ENCODE results near the gene DLX6.

The DLX6 gene

DNA sequence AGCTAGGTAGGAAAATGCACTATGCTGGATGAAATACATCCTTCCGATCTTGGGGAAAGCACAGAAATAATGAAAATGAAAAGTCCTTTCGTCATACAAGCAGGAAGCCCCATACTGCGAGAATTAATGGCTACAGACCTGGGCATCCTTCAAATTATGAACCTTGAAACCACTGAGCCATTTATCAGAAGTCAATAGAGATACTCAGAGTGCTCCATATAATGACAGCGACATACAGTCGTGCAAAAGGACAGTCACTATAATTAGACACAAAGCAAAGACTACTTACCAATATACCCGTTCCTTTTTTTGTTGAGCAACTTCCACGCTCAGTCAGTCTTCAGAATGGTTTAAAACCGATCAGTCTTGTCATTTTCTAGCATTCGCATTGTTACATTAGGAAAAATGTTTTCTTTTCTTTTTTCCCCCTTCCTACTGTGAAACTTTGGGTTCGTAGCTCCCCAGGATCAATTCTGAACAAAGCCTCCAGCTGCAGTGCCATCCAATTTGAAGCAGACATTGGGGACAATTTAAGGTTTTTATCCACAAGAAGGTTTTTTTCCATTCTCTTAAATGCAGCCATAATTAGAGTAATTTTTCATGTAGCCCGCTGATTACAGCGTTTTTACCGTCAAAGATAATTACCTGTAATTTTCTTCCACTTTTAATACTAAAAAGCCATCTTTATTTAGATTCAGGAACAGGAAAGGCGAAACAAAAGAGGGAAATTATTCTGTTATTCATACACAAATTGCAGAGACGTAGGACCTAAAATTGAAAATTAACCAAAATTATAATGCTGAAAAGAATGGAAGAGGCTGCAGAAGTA is 6.4 kb downstream of the DLX6 start:
- no peak for ATAC-seq

GRCh38 chr7:97012365-97013133 is 7.2 kb downstream of the DLX6 start:
- ATAC-seq = no peak

DNA sequence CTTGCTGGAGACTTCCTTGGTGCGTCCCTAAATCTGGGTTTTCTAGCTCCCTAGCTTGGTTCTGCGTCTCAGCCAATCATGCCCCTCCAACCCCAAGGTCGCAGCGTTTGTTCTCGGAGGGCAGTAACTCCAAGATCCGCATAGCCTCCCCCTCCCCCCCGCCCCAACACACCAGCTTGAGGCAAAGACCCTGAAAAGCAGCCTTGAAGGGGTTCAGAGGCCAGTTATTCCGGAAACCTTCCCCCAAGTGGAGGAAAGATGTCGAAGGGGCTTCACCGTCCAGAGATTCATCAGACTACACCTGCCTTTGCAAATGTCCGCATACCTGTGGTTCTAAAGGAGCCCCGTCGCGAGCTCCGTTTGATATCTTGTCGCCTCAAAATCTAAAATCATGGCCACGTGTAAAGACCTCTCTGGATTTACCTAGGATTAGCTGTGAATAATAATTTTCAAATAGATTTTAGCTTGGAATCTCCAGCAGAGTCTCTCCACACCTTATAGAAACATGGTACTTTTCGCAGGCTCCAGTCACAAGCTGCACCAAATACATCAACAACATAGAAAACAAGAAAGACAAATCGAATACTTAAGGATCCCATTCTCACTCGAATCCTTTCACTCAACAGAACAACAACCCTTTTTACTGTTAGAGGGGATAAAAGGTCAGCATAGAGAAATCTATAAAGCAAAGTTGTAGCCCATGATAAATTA is 7.9 kb downstream of the DLX6 start:
- no peak for ATAC-seq

DNA sequence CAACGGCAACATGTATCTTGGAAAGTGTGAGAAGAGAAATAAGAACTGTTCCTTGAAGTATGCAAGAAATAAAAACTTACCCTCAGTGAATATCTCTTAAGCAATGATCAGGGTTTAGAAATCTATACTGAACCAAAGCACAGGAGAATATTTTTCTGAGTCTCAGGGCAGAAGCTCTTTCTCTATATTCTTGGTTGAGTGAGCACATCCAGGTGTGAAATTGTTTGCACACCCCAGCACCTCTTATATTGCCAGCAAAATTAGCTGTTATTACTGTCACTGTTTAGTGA is 8.4 kb downstream of the DLX6 start:
- ATAC-seq = no peak

DNA sequence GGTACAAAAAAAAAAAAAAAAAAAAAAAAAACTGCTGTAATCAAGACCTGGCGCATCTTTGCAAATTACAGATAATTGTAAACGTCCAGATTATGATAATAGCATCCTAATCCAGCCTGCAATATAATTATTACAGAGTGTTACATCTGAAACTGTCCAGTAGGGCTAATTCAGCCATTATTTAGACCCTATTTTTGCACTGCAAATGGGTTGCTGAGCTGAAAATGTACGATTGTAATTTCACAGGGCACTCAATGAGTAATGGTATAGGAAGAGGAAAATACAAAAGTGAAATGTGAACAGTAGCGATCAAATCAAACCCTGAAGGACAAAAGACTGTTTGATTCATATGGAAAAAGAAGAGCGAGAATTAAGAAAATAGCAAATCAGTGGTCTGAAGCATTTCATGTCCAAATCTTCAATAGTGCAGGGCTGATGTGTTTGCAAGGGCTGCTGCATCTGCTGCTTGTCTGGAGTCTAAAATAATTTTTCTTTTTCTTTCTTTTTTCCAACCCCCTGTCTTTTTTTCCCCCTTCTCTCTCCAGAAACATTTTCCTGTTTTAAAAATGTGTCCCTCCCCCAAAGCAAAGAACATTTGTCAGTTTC is 8.9 kb downstream of the DLX6 start:
- ATAC-seq = no peak

DNA sequence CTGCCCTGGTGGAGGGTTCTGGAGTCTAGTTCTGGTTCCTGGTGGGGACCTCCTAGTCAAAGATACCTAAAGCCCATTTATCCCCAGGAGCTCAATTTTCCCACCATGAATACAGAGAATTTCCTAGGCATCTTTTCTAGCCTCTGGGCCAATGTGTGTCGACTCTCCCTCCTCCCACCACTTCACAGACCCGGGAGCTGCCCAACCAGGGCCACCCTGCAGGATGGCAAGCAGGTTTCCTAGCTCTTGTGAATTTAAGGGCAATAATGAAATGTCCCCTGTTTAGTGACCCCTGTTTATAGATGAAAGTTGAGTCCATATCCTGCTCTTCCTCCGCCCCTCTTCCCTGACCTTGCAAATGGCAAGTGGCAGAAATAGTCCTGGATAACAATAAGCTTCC is 9.9 kb downstream of the DLX6 start:
- ATAC-seq = no peak

DNA sequence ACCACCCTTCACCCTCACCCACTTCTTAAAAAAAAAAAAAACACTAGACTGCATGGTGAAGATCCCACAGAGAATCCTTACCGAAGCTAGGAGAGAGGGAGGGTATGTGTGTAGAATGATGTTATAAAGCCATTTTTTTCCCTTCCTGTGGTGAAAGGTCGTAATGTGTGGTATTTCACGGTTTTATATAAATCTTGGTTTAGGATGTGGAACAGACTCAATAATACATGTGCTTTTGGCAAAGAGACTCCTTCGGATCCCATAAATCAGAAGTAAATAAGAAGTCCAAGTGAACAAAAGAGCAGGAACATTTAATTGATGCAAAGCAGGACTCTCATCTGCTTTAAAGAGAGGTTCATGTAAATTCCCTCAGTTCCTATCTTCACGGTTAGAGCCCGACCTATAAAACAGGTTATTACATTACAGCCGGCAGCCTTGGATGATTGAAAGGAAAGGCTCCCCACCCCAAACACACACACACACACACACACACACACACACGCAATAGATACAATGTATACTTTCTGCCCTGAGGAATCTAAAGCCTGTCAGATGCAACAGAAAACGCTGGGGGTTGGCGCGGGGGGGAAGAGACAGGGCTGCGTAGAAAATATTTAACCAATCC is 10.5 kb downstream of the DLX6 start:
- ATAC-seq = no peak

DNA sequence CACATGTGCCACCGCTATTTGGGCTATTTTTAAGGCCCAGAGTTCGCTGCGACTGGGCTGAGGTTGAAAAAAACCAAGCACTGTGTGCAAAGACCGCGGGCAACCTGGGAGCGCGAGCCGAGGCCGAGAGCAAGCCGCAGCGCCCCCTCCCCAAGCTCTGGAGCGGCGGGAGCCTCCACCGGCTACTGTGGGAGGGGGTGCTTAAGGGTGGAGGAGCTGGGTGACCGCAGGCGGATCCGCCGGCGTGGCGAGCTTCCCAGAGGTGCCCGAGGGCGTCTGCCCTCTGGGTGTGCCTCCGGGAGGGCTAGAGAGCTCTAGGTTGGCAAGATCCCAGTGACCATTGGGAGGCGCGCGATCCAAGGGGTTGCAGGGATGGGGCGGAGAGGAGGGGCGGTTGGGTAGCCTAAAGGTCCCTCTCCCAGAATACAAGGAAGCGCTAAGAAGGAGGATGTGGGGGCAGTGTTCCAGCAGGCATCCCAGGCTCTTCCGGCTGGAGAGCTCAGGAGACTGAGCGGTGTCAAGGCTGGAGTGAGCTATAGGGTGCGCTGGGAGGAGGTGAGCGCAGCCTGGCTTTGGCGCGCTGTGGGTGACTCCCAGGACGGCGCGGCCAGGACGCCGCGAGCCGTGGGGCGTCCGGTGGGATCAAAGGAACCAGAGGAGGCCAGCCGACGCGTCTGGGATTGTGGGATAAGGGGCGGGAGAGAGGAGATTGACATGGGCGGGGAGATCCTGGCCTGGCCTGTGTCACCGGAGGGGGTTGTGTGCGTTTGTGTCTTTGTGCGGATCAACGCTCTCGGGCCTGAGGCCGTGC is 11.2 kb downstream of the DLX6 start:
- no peak for ATAC-seq

DNA sequence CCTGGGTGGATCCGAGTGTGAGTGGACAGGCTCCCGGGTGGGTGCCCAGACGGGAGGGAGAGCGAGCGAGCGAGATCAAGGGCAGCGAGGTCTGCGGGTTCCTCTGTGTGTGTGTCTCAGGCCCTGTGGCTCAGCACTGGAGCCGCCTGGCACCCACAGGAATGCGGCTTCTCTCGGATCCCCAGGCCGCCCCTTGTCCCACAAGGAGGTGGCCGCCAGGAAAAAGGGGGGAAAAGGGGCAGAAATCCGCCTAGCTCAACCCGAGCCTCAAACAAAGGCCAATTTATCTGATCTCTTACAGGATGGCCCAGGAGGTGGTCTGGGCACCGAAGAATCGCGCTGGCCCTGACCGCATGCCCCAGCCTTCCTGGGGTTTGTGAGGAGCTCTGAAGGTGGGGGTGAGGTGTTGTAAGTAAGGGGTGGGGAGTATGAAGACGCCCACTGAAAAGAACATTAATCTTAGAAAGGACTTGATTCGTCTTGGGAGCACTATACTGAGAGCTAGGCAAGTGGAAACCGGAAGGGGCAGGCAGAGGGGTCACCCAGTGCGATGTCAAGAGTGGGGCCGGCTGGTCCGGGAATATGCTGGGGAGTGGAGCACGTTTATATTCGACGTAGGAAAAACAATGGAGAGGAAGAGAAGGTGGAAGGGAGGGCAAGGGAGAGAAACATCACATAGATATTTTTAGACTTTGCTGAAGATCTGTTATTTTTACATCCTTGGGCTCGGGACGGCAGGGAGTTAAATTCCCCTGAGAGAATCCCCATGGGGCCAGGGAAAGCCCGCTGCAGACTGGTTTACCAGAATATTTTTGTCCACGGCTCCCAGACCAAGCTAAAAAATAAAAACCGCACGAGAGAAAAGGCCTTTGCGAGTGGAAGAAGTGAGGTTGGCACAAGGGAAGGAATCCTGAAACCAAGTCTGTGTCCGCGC is 12.1 kb downstream of the DLX6 start:
- ATAC-seq = no peak

- no peak for ATAC-seq
Observed at GRCh38 chr7:97018126-97018601, 12.8 kb downstream of the DLX6 start.

GRCh38 chr7:97018791-97019531 is 13.6 kb downstream of the DLX6 start:
- no peak for ATAC-seq

GRCh38 chr7:97019710-97020225 is 14.4 kb downstream of the DLX6 start:
- no peak for ATAC-seq

GRCh38 chr7:97020601-97020995 is 15.2 kb downstream of the DLX6 start:
- ATAC-seq = no peak

DNA sequence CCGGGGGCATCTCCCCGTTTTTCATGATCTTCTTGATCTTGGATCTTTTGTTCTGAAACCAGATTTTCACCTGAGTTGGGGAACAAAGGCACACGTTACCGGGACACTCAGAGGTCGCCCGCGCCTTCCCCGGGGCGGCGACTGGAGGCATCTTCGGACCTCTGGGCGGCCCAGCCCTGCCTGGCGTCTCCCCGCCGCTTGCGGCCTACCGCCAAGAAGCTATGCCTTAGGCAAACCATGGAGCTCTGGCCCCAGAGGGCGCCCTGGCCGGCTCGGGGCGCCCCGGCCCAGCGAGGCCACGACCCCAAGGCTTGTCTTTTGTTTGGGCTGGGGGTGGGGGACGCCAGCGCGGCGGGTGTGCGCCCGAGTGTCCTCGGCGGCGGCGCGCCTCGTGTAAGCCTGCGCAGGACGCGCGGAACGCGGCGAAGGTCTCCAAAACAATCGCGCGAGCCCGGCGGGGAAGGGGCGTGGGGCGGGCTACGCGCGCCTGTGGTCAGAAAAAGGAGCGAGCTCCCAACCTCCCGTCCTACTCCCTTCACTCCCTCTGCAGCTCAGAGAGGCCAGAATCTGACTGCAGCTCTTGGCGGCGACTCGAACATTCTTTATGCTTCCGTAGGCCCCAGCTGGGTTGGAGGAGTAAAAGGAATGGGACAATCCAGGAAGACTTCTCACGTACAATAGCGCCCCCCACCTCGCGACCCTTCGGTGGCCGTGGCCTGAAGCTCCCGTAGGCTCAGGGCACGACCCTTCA is 15.8 kb downstream of the DLX6 start:
- ATAC-seq = no peak

GRCh38 chr7:97021747-97022490 is 16.6 kb downstream of the DLX6 start:
- ATAC-seq = no peak

DNA sequence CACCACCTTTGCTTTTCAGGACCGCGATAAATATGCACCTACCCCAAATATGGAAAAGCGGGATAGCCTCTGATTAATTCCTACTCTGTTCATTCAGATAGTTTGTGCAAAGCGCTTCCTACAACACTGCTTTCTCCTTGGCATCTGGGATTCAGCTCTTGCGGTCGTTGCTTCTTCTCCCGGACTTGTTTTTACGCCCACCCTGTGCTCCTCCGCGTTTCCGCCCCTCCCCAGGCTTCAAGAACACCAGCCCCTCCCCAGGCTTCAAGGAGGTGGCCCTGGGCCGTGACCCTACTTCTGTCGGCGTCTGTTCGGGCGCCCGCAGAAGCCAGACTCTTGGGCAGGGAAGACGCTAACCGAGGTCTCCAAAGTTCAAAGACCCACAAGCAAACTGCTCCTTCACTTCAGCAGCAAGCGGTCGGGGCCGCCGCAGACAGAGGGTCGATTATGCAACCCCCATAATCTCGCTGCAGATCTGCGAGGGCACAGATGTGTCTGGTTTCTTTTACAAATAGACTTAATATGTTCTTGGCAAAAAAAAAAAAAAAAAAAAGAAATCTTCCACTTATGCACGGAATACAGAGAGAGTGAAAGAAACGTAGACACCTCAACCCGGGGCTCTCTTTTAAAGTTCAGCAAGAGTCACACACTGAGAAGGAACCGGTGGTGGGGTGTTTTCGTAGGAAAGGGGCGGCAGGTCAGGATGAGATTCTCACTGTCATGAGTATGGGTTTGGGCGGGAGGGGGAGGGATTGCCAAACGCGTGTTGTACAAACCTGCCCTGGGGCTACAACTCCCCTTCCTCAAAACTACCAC is 17.3 kb downstream of the DLX6 start:
- ATAC-seq = no peak
